GM12873 (cell line): ENCODE data around the gene TTC7B.

Source experiments
- TF ChIP-seq, protein P1 (sequence below): IDR thresholded peaks from 2 replicates; pipeline ENCODE4 v1.5.1; 2012; ENCODE audit warnings: low read depth, mild to moderate bottlenecking, moderate library complexity, low read length, control low read depth; ENCODE audit not compliant: insufficient read depth; ENCODE audit errors: missing control alignments

Gene TTC7B

DNA sequence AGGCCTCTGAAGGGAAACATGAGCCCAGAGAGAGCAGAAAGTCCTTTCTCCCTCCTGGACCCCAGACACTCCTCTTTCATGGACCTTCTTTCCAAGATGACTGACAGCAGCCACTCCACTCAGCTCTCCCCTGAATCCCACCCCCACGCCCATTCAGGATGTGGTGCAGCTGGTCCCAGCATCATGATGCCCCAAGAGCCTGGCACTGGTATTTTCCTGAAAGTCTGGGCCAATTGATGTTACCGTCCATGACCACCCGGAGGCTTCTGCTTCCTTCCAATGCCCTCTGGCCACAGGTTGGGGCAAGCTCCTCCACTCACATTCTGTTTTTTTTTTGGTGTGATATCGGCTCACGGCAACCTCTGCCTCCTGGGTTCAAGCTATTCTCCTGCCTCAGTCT is 306.8 kb downstream of the TTC7B start:
- TF ChIP-seq, protein P1, sequence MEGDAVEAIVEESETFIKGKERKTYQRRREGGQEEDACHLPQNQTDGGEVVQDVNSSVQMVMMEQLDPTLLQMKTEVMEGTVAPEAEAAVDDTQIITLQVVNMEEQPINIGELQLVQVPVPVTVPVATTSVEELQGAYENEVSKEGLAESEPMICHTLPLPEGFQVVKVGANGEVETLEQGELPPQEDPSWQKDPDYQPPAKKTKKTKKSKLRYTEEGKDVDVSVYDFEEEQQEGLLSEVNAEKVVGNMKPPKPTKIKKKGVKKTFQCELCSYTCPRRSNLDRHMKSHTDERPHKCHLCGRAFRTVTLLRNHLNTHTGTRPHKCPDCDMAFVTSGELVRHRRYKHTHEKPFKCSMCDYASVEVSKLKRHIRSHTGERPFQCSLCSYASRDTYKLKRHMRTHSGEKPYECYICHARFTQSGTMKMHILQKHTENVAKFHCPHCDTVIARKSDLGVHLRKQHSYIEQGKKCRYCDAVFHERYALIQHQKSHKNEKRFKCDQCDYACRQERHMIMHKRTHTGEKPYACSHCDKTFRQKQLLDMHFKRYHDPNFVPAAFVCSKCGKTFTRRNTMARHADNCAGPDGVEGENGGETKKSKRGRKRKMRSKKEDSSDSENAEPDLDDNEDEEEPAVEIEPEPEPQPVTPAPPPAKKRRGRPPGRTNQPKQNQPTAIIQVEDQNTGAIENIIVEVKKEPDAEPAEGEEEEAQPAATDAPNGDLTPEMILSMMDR: no peak

DNA sequence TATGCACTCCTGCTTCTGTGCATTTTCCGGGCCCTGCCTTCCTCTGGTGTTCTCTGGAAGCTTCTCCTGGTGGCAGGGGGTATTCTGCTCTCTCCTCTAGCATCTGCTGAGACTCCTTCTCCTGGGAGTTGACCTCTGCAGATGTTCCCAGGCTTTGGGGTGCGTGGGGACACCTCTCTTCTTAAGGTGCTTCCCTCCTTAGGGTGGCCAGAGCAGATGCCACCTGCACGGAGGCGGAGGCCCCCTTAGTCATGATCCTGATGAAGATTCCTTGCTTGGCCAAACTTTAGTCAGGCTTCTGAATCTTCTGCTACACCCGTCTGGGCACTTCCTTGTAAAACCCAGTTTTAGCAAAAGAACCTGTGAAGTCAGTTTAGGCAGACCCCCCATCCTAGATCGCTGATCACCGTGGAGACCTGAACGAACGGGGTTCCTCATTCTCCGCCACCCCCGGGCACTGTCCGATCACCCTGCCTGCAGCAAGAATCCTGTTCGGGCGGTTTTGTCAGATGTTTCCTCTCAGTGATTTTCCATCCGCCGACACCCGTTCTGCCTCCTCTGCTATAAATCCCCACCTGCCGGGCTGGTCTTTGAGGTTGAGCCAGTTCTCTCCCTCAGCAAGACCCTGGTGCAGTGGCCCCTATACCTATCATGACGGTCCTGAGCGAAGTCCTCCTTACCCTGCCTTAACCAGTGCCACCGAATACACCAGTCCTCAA is 307.5 kb downstream of the TTC7B start:
- TF ChIP-seq, protein P1: no peak

DNA sequence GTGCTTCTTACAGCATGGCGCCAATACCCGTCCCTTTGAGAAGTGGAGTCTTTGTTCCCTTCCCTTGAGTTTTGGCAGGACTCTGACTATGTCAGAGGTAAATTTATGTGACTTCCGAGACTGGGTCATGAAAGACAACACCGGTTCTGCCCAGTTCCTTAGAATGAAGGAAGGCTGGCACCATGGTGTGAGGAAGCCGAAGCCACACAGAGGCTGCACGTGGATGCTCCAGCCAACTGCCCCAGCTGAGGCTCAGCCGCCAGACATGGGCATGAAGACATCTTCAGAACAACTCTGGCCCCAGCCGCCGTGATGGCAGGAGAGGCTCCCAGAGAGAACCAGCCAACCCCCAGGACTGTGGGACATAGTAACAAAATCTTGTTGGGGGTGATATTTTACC is 308.2 kb downstream of the TTC7B start:
- TF ChIP-seq, protein P1: no peak

DNA sequence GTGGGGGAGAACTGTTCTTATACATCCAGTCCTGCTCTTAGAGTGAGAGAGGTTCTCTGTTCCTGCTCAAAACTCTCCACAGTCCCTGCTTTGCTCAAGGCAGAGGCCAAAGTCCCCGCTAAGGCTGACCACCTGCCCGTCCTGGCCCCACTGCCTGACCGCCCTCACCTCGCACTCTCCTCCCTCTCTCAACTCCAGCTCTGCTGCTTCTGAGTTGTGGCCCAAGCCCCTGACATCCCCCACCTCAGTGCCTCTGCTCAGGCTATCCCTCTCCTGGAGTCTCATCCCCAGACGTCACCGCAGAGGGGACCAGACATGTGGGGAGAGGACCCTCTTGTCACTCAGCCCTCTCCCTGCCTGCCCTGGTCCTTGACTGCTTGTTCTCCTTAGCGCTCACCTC is 308.8 kb downstream of the TTC7B start:
- TF ChIP-seq, protein P1: no peak

DNA sequence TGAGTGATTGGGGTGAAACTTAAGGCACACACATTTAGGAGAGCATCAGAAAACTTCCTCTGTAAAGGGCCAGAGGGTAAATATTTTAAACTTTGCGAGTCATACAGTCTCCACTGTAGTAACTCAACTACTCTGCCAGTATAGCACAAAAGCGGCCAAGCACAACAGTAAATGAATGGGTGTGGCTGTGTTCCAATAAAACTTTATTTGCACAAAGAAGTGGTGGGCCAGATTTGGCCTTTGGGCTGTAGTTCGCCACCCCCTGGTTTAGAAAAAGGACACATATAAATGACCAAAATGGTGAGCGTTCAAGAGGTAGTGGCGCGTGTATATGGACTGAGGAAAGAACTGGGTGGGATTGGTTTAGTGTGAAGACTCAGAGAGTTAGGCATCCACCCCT is 309.5 kb downstream of the TTC7B start:
- TF ChIP-seq, protein P1: no peak

DNA sequence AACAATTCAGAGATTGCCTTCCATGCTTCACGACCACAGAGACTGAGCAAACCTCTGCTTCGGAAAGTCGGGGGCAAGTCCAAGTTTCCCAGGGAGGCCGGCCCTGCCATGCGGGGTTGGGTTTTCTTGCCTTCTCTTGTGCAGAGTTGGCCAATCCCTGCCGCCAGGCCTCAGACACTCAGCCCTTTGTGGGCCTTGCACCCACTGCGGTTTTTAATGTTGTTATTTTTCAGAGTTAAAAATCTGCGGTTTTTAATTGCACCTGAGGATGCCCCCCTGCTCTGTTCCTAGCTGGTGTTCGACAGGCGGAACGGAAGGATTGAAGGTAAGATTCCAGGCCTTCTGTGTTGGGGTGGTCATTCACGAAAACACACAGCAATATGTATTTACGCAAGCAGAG is 310.7 kb downstream of the TTC7B start:
- TF ChIP-seq, protein P1: no peak

DNA sequence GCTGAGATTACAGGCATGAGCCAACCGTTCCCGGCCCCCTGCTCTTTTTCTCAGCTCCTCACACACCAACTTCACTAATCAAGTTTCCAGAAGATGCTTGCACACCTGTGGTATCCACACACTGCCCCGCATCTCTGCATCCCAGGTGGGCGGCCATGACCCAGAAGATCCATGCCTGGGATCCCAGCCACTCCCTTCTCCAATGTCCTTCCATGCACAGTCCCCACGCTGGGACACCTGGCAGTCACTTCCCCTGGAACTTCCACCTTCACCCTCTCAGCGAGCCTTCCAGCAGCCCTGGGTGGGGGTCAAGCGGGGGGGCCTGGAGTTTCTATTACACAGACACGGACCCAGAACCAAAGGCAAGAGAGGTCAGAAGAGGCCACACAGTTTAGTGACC is 311.6 kb downstream of the TTC7B start:
- TF ChIP-seq, protein P1: no peak
